Measurements from ENCODE around the gene TIMM17A.

DNA sequence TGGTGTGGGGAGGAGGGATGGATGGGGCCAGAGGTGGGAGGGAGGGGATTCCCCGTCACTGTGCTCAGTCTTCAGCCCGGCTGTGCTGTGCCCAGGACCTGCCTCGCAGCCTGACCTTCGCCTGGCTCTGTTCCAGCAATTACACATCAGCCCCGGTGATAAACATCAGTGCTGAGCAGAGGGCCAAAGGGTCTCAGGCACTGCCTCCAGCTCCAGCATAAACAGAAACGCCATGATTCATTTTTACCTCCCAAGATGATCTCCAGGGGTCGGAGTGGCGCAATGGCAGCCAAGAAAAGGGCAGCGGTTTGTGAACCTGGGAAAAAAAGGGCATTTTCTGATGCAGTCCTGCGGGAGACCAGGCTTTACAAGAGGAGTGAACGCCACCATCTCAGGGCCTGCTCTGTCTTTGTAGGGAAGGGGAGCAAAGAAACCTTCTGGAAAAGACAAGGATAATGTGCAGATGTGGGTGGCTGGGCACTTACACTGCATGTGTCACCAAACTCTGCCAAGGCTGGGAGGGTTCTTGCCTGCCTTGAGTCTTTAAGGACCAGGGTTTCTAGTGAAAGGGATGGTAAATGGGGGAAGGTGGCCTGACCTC lies 38.6 kb upstream of the TIMM17A start:
- no peak for TF ChIP-seq EZH2 (IDR thresholded peaks at IDR 0.05; ENCODE audit: insufficient read depth, low read length)
- TF ChIP-seq CTCF (IDR thresholded peaks at IDR 0.05; ENCODE audit: insufficient read depth, low read depth, low read length), result no peak
